Small intestine (tissue), 7 donors: Measurements from ENCODE around the gene PMPCA. TPM values are rescaled to one million over a fixed set of nuclear protein-coding genes. Genes with fewer than 3 reads are reported as not detected.

Source experiments
- DNase-seq, 2 donors: peaks; one replicate each; pipeline versions ENCODE4 v3.0.0 to v3.0.0-alpha.2; 2013
- FAIRE-seq: peaks from 2 replicates; lab custom pipeline; 2012; peaks lifted over from hg19 to GRCh38; lab: Jason Lieb, UNC
- H3K27ac ChIP-seq, 3 donors: one replicate each; pipeline ENCODE4 v1.5.1; 2013; ENCODE audit warnings: low read length in 2 of 3, mild to moderate bottlenecking in 2 of 3, control low read depth in 1 of 3, inconsistent platforms in 1 of 3, low read depth in 1 of 3, moderate library complexity in 1 of 3
- H3K27me3 ChIP-seq, 3 donors: one replicate each; pipeline ENCODE4 v1.6.1; 2013; ENCODE audit warnings: low read length in 3 of 3, inconsistent platforms in 1 of 3; ENCODE audit not compliant: control insufficient read depth in 3 of 3, insufficient read depth in 3 of 3
- H3K36me3 ChIP-seq, 3 donors: one replicate each; pipeline ENCODE4 v1.6.1; 2013; ENCODE audit warnings: low read length in 3 of 3, inconsistent platforms in 1 of 3, low read depth in 1 of 3, mild to moderate bottlenecking in 1 of 3, moderate library complexity in 1 of 3; ENCODE audit not compliant: control insufficient read depth in 3 of 3, insufficient read depth in 2 of 3
- H3K4me1 ChIP-seq, 3 donors: one replicate each; pipeline ENCODE4 v1.6.1; 2013; ENCODE audit warnings: low read length in 2 of 3, inconsistent platforms in 1 of 3, low read depth in 1 of 3, mild to moderate bottlenecking in 1 of 3, moderate library complexity in 1 of 3; ENCODE audit not compliant: control insufficient read depth in 3 of 3, insufficient read depth in 2 of 3
- H3K4me3 ChIP-seq, 3 donors: one replicate each; pipeline ENCODE4 v1.5.1; 2013; ENCODE audit warnings: low read length in 3 of 3, control low read depth in 1 of 3, inconsistent platforms in 1 of 3, low read depth in 1 of 3, mild to moderate bottlenecking in 1 of 3, moderate library complexity in 1 of 3
- H3K9me3 ChIP-seq, 2 donors: one replicate each; pipeline ENCODE4 v1.6.1; 2013; ENCODE audit warnings: low read depth in 1 of 2, low read length in 1 of 2; ENCODE audit not compliant: control insufficient read depth in 2 of 2, insufficient read depth in 1 of 2
- WGBS, 3 donors: extraction: QIAGEN DNeasy Blood & Tissue Kit; methylation state at CpG; one replicate each; pipeline ENCODE4 v1.1.7; 2013; 5-methylcytosine and 5-hydroxymethylcytosine counted together
- polyA plus RNA-seq, 4 donors: library from polyadenylated mRNA; stranded (reverse) in 3 of 4; unstranded in 1 of 4; fragments of 200-250 nt in 3 of 4; fragments of 120-200 nt in 1 of 4; gene quantifications; one replicate each; pipeline versions ENCODE4 v1.2.1 to v1.2.3, GENCODE V29; 2013
- donor health status: healthy with polysubstance abuse.
- donor health status: control.
- donor health status: control.
- donor health status: Bipolar disorder and iron deficiency.
- donor health status: healthy.

The PMPCA gene
- polyA plus RNA-seq, 4 donors = 34.7 to 64.9 (median 48.9) TPM

DNA sequence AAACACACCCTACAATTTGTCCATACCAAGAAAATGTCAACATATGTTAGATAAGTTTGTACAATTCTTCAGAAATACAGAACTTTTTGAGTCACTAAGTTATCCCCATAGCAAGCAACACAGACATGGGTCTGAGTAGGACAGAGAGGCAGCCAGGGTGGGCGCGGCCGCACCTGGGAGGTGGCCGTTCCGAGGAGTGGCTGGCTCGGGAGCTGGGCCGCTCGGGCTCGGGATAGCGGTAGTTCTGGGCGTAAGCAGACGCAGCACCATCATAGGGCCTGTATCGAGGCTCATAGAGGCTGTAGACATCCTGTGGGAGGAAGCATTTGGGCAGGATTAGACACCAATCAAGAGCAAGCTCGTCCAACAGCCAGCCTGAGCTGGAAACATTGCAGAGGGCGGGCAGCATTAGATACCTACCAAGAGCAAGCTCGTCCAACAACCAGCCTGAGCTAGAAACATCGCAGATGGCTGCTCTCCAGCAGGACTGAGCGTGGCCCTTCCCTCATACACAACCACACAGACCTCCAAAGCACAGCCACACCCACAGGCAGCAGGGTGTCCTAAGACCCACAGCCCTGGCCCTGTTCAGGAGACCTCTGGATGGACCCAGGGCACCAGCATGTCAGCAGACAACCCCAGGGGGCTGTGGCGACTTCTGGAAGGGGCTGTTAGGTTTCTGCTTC lies 61.5 kb downstream of the PMPCA start:
- H3K4me3 ChIP-seq = no peak overlapping the region
- DNase-seq (no peak), FAIRE-seq (no peak)
- H3K27ac ChIP-seq = no peak overlapping the region
- peaks cover 26 to 95% (median 36%) of the 10 kb centered on the region in 3 donors for H3K36me3 ChIP-seq
- 90 to 93% (median 91%) methylated on average over 19 of the region's 19 CpGs for WGBS, 3 donors
- H3K9me3 ChIP-seq = no peaks in the 10 kb centered on the region
- no peaks in the 10 kb centered on the region for H3K27me3 ChIP-seq
- H3K4me1 ChIP-seq = no peaks in the 10 kb centered on the region

DNA sequence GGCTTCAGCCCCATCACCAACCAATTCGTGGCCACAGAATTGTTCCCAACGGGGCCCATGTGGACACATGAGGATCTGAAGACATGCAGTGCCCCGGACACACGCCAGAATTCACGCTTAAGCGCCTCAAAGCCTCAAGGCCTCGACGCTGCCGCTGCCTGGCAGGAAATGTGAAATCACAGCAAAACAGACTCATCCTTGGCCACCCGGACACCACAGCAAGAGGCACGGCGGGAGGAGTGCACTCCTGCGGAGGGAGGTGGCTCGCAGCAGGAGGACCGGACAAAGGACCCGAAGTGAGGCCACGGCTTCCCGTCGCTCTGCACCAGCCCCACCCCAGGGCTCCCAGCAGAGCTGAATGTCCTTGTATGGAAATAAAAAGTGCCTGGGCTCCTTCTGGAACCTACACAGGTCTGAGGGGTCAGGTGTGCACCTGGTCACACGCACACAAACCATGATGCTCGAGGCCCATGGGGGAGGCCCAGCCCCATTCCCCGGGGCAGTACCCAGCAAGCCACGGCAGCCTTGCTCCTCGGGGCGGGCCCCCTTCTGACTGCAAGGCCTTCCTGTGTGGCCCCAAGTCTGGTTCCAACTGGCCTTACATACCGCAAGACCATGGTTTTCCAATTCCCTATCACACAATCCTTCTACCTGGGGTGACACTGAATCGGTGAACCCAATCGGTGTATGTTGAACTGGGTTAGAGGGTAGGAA lies 62.3 kb downstream of the PMPCA start:
- H3K9me3 ChIP-seq = no peaks in the 10 kb centered on the region
- H3K4me1 ChIP-seq = no peaks in the 10 kb centered on the region
- H3K4me3 ChIP-seq = no peak overlapping the region
- H3K36me3 ChIP-seq = peaks cover 27 to 96% (median 33%) of the 10 kb centered on the region in 3 donors
- DNase-seq (no peak), FAIRE-seq (no peak)
- WGBS, 3 donors = 90 to 93% (median 92%) methylated on average over 28 of the region's 28 CpGs
- H3K27ac ChIP-seq = no peak overlapping the region
- H3K27me3 ChIP-seq = no peaks in the 10 kb centered on the region

DNA sequence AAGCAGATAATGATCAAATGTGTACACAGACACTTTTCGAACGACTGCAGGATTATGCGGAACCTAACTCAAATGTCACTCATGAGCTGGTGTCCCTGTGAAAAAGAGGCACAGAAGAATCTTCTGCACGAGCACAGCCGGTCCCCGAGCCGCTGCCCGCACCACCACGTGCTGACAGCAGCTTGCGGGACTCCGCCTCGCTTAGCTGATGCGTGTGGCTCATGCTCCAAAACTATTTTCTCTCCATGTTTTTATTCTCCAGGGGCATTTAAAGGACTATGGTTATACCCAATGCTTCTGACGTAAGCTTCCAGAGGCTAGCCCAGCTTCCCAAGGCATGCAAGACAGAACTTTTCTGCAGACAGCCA lies 62.9 kb downstream of the PMPCA start:
- Histone ChIP-seq H3K4me3 (no peak overlapping the region), H3K4me1 (no peaks in the 10 kb centered on the region), H3K27ac (no peak overlapping the region), H3K9me3 (no peaks in the 10 kb centered on the region), H3K36me3 (peaks cover 24 to 96% (median 33%) of the 10 kb centered on the region in 3 donors), H3K27me3 (no peaks in the 10 kb centered on the region)
- no peak for DNase-seq
- WGBS, 3 donors = 93 to 96% (median 95%) methylated on average over 14 of the region's 14 CpGs
- no peak for FAIRE-seq

Other genes starting within 250 kb of the PMPCA start
- not detected for gene LHX3, start 205.5 kb upstream of the PMPCA start, polyA plus RNA-seq
- 10 to 100 TPM in 1 of 4 donors, 1 to 10 TPM in 3; 1.4 to 11.0 (median 4.3) TPM for gene QSOX2, start 164.8 kb upstream of the PMPCA start, polyA plus RNA-seq
- gene CCDC187, start 106.6 kb upstream of the PMPCA start, polyA plus RNA-seq = 1 to 10 TPM in 1 of 4 donors, under 1 TPM in 1, not detected in 2; 0.01 to 2.7 TPM
- gene GPSM1, start 83.1 kb upstream of the PMPCA start, polyA plus RNA-seq = 10 to 100 TPM in 1 of 4 donors, 1 to 10 TPM in 3; 1.1 to 40.9 (median 2.9) TPM
- 10 to 100 TPM in 2 of 4 donors, 1 to 10 TPM in 2; 8.5 to 16.1 (median 11.0) TPM for gene DNLZ, start 46.9 kb upstream of the PMPCA start, polyA plus RNA-seq
- gene CARD9, start 37.0 kb upstream of the PMPCA start, polyA plus RNA-seq = 1 to 10 TPM; 1.8 to 3.8 (median 2.3) TPM
- 10 to 100 TPM in 1 of 4 donors, 1 to 10 TPM in 3; 5.4 to 11.2 (median 6.3) TPM for gene SNAPC4, start 10.5 kb upstream of the PMPCA start, polyA plus RNA-seq
- 10 to 100 TPM; 22.7 to 46.4 (median 31.8) TPM for gene ENTR1, start within 50 bp of the PMPCA start, polyA plus RNA-seq
- gene INPP5E, start 29.2 kb downstream of the PMPCA start, polyA plus RNA-seq = 1 to 10 TPM; 5.7 to 9.6 (median 7.3) TPM
- gene SEC16A, start 72.4 kb downstream of the PMPCA start, polyA plus RNA-seq = 10 to 100 TPM; 37.4 to 54.8 (median 39.7) TPM
- gene NOTCH1, start 135.4 kb downstream of the PMPCA start, polyA plus RNA-seq = 10 to 100 TPM in 2 of 4 donors, 1 to 10 TPM in 2; 1.8 to 19.8 (median 7.3) TPM